HEK293T (cell line): Measurements from ENCODE around the gene ZDHHC14.

ENCODE experiments used
- ARNT ChIP-seq: fragments of 450-650 bp; IDR thresholded peaks from 2 replicates; pipeline ENCODE4 v1.6.1; 2017; ENCODE audit warnings: mild to moderate bottlenecking
- L3MBTL2 ChIP-seq: fragments of 450-650 bp; conservative IDR thresholded peaks from 2 replicates; pipeline ENCODE4 v1.6.1; 2016; ENCODE audit warnings: mild to moderate bottlenecking
- SP1 ChIP-seq: fragments of 450-650 bp; IDR thresholded peaks from 2 replicates; pipeline ENCODE4 v1.6.1; 2017
- TARDBP ChIP-seq: fragments of 450-650 bp; IDR thresholded peaks from 2 replicates; pipeline ENCODE4 v1.6.1; 2016

GRCh38 chr6:157568702-157569101, 187.7 kb downstream of the ZDHHC14 start:
- no peak for TF ChIP-seq TARDBP
- TF ChIP-seq L3MBTL2: no peak
- TF ChIP-seq SP1: no peak
- no peak for TF ChIP-seq ARNT
